Fibroblast of mammary gland (primary cell): Measurements from ENCODE around the gene EHMT1.
"Not testable (repeated sequence)": the region's sequence is repeated elsewhere in the genome, so short reads cannot be mapped to it uniquely, and the experiment has no call there.

ENCODE experiments used
- DNase-seq: peaks from one replicate; pipeline ENCODE4 v3.0.0-alpha.2; 2010; ENCODE audit warnings: low read depth
- H3K4me3 ChIP-seq: 2 replicates; pipeline ENCODE4 v1.5.1; 2011; ENCODE audit warnings: low read depth, mild to moderate bottlenecking, low read length, moderate library complexity; ENCODE audit not compliant: control insufficient read depth
- CTCF ChIP-seq: conservative IDR thresholded peaks from 2 replicates; pipeline ENCODE4 v1.5.1; 2011; ENCODE audit warnings: low read depth, low read length, inconsistent platforms; ENCODE audit not compliant: control insufficient read depth, insufficient read depth

Gene EHMT1

GRCh38 chr9:137723783-137724445 lies 105.1 kb downstream of the EHMT1 start:
- DNase-seq: peak; percentile 46
- no peak for TF ChIP-seq CTCF

GRCh38 chr9:137724818-137725240 lies 106.0 kb downstream of the EHMT1 start:
- TF ChIP-seq CTCF: no peak
- no peak for DNase-seq
- no peak overlapping the region for H3K4me3 ChIP-seq

More at GRCh38 chr9:137723783-137724445, 105.1 kb downstream of the EHMT1 start:
- H3K4me3 ChIP-seq: no peak overlapping the region

GRCh38 chr9:137725598-137725997 lies 106.8 kb downstream of the EHMT1 start:
- no peak for TF ChIP-seq CTCF
- DNase-seq: no peak
- no peak overlapping the region for H3K4me3 ChIP-seq

GRCh38 chr9:137726336-137726735 lies 107.5 kb downstream of the EHMT1 start:
- not testable (repeated sequence) for DNase-seq, H3K4me3 ChIP-seq

GRCh38 chr9:137726764-137727163 lies 108.0 kb downstream of the EHMT1 start:
- DNase-seq: no peak
- no peak for TF ChIP-seq CTCF

GRCh38 chr9:137727716-137728115 lies 108.9 kb downstream of the EHMT1 start:
- DNase-seq: no peak
- H3K4me3 ChIP-seq: no peak overlapping the region
- TF ChIP-seq CTCF: no peak

More at GRCh38 chr9:137726764-137727163, 108.0 kb downstream of the EHMT1 start:
- H3K4me3 ChIP-seq: no peak overlapping the region

GRCh38 chr9:137728444-137729311 lies 109.9 kb downstream of the EHMT1 start:
- TF ChIP-seq CTCF: no peak
- DNase-seq: no peak
- no peak overlapping the region for H3K4me3 ChIP-seq
